Dedifferentiated amniotic fluid mesenchymal stem cell (primary cell): ENCODE results near the gene FYTTD1.

ENCODE experiments used
- DNase-seq: peaks from one replicate; pipeline ENCODE4 v3.0.0-alpha.2; 2016; ENCODE audit errors: extremely low spot score

The FYTTD1 gene

DNA sequence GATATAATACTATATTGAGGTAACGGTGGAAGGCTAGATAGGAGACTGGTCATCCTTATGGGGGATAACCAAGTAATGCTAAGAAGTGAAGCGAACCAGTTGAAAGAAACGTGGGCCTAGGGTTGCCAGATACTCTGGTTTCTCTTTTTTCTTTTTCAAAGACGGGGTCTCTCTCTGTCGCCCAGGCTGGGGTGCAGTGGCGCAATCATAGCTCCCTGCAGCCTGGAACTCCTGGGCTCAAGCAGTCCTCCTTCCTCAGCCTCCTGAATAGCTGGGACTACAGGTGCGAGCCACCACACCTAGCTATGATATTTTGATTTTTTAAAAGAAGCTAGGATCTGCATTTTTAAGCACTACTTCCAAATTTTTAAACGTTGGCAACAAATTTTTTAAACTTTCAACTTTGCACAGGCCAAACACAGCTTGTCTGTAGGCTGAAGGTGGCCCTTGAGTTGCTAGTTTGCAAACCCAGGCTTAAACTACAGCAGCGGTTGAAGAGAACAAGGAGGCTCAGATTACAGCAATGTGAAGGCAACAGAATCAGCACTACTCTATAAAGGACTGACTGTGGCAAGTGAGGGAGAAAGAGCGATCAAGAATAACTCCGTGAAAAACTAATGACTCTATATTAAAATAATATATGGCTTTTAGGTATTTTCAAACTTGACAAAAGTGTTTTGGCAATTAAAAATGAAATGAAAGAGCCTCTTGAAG lies 11.8 kb upstream of the FYTTD1 start:
- DNase-seq = no peak

DNA sequence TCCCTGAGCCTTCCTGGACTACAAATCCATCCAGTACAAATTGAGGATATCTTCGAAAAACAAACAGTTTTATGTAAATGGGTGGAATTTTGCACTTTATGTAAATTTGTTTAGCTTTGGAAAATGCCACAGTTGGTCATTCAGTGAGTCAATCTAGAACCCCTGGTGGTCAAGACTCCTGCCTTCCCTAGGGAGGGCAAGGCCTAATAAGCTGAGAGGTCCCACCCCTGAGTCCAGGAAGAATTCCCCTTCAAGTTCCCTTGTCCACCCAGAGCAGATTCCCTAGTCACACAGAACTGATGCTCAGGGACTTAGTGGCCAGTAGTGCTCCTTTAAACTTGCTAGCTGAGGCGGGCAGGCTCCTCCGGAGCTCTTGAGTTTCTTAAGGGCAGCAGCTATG lies 6.9 kb upstream of the FYTTD1 start:
- DNase-seq = no peak

DNA sequence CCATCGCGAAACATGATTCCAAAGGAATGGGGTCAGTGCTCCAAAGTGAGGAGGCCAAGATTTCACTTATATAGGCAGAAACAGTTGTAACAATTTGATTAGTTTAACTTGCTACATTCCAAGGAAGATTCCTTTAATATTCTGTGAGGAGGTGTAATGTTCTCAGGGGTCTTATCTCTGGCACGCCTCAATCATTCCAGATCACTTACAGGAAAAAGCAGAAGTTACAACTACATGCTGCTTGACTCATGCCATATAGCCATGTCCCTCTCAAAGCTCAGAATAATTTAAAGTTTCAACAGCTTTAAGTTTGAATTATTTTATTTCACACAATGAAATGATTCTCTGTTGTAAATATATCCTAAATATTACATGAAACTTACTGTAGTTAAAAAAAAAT lies 3.5 kb upstream of the FYTTD1 start:
- DNase-seq = no peak

DNA sequence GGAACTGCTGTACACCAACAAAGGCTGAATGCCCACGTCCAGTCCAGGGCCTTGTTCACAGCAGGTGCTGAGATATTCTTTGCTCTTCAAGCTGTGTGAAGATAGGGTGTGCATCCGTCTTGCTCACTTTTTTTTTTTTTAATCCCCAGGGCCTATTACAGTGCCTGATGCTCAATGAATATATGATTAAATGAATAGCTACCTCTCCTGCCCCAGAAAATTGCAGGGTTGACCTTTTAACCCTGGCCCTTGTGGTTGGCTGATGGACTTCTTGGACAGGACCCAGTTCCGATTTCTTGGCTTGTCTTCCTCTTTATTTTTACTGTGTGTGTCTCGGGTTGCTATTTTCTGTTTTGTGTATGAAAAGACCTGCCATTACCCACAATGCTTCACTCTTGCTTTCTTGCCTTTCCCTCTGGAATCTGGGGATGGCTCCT lies 2.9 kb upstream of the FYTTD1 start:
- DNase-seq = no peak

- peak; percentile 50 for DNase-seq
Measured at GRCh38 chr3:197748597-197749314, 927 bp upstream of the FYTTD1 start.

GRCh38 chr3:197749315-197749600 lies 425 bp upstream of the FYTTD1 start:
- DNase-seq = peak; percentile 31

DNA sequence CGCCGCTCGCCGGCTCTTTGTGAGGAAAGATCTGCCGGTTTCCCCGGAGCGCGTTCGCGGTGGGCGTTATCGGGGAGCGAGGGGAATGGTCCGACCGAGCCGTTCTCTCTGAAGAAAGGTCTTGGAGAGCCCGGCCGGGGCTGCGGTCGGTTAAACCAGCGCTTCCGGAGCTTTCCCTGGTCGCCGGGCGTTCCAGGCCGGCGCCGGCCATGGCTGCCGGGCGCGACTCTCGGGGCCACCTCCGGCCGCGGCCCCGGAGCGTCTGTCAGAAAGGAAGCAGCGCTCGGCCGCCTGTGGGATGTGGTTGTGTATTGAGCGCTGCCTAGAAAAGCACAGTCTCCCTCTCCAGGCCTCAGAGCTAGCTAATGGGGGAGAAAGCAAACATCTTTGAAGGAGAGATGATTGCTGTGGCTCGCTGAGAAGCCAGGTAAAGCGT lies 731 bp downstream of the FYTTD1 start:
- peak; percentile 62 for DNase-seq

GRCh38 chr3:197750858-197751737 lies 1.4 kb downstream of the FYTTD1 start:
- DNase-seq = no peak

DNA sequence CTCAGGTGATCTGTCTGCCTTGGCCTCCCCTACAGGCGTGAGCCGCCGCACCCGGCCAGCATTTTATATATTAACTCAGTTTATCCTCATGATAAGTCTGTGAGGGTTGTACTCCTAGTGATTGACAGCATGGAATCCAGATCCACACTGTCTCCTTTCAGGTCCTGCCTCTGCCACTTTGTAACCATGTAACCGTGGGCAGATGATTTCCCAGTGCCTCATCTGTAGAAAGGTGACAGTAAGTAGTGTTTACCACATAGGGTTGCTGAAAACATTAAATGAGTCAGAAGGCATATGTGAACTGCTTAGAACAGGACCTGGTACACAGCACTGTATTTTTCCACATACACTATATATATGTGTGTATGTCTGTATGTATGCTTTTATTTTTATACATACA lies 2.4 kb downstream of the FYTTD1 start:
- DNase-seq = no peak

DNA sequence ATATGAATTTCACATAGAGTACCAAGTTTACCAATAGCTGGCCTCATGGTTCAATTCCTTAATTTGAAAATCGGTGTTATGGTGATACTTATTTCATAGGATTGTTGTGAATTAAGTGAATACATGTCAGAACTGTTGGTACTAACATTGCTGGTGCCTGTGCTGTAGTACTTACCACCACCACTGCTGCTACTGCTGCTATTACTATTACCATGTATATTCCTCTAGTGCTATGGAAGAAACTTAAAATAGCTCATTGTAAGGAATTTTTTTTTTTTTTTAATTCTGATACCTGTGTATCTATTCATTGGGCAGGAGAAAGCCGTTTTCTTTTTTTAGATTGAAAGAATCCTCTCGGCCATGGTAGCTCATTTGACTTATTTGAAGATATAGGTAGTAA lies 3.6 kb downstream of the FYTTD1 start:
- DNase-seq = no peak

- no peak for DNase-seq
Measured at GRCh38 chr3:197756704-197757103, 7.0 kb downstream of the FYTTD1 start.

DNA sequence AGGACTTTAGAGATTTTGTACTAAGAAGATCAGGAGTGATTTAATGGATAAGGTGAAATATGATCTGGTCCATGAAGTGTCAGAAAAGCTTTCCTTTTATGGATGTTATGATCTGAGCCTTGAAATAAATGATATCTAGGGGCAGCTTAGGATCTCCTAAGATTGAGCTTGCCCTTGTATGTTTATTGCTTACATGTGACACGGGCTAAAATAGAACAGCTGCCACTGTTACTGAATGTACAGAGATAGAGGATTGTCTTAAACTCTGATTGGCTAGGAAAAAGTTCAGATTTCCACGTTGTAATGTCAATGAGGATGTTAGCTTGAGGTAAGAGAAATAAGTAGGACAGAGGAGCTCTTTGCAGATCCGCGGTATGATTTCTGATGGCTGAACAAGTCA lies 8.8 kb downstream of the FYTTD1 start:
- no peak for DNase-seq

DNA sequence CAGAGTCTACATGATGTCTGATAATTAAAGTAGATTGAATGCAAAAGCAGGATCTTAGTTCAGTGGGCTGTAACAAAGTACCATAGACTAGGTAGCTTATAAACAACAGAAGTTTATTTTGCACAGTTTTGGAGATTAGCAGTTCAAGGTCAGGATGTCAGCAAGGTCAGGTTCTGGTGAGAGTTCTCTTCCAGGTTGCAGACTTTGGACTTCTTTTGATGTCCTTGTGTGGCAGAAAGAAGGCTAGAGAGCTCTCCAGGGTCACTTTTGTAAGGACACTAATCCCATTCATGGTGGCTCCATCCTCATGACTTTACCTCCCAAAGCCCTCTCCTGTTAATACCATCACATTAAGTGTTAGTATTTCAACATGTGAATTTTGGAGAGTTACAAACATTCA lies 12.1 kb downstream of the FYTTD1 start:
- no peak for DNase-seq

DNA sequence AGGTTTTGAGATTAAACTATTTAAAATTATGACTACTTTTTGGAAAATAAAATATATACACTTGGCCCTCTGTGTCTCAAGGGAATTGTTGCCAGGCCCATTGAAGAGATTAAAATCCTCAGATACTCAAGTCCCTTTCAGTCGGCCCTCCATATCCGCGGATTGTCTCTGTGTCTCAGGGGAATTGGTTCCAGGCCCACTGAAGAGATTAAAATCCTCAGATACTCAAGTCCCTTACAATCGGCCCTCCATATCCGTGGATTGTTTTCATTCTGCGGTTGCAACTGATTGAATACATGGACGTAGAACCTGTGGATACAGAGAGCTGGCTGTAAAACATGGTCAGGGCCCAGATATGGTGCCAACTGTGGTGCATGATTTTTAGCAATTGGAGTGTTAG lies 25.6 kb downstream of the FYTTD1 start:
- no peak for DNase-seq

DNA sequence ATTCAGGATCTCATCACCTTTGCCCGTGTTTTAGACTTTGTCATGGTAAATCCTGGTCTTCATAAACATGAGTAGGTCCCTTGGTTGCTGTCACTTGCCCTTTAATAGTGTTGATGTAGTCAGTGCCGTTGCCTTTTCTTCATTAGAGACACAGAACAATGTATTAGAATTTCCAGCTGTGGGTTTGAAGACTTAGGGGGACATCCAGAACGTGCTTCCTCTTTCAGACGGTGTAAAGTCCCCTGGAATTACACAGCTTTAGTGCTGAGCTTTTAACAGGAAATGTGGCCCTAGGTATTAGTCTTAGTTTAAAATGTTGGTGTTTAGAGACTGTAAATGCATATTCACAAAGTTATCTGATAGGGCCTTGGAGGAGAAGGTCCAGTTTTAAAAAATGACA lies 32.5 kb downstream of the FYTTD1 start:
- no peak for DNase-seq

GRCh38 chr3:197784019-197784585 lies 34.4 kb downstream of the FYTTD1 start:
- DNase-seq = no peak

DNA sequence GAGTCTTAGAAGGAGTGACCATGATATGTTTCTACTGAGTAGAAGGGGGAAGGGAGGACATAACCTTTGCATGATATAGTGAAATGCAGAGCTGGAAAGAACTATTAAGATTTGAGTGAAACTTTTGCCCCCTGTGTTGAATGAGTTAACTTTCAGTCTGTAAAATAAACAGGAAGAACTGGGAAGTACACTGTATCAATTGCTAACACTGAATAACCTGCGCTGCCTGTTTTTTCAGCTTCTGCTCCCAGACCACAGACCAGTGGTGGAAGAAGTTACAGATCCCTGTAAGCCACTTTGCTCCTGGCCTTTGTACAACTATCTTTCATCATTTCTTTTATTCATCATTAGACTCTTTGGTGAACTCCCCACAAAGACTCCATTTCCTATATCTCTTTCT lies 37.7 kb downstream of the FYTTD1 start:
- no peak for DNase-seq

DNA sequence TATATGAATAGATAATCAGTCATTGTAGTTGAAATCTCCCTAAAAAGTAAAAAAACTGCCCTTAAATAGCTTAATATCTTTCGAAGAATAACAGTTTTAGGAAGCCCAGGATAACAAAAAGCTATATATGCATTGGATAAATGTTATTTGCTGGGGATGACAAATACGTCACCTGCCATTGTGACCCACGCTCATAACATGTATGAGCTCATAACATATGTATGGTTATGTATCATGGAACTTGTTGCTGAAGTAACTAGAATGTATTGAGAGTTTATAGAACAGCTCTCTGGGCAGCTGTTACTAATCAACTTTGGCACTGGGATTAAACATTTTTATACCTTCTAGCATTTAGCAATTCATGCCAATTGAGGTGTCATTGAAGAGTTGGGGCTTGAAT lies 39.6 kb downstream of the FYTTD1 start:
- no peak for DNase-seq

- DNase-seq = no peak
Measured at GRCh38 chr3:197790033-197790432, 40.4 kb downstream of the FYTTD1 start.

GRCh38 chr3:197791113-197791891 lies 41.6 kb downstream of the FYTTD1 start, which contains the start of gene LRCH3:
Gene LRCH3 (plus strand): TSS chr3:197791254. CDS start chr3:197791279, 25 bp downstream.
- DNase-seq = peak; percentile 71

DNA sequence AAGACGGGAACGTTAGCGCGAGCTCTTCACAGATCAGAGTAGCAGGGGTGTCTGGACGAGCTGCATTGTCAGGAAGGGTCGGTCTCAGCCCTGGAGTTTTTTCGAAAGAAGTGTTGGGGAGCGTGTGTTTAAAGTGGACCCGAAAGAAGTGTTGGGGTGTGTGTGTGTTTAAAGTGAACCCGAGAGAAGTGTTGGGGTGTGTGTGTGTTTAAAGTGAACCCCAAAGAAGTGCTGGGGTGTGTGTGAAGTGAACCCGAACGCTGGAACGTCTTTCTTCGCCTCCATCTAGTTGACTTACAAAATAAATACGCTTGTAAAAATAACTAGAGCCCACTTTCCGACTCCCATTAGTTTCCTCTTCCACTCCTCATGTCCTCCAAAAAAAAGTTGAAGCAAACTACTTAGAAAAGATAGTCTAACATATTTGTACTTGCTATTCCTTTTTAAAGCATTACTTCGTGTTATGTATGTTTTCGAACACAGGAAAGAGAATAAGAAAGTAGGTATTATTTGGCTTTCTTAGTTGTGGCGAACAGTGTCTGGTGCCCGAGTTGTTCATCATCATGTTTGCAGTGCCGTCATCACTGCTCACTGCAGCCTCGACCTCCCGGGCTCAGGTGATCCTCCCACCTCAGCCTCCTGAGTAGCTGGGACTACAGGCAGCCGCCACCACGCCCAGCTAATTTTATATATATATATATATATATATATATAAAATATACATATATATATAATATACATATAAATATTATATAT lies 42.4 kb downstream of the FYTTD1 start:
- no peak for DNase-seq
